ENCODE data around the gene ALG14.

Gene ALG14

GRCh38 chr1:94986783-94987182, 86.0 kb downstream of the ALG14 start:
- no peak for FAIRE-seq
- DNase-seq (ENCODE audit: low spot score) = no peak

GRCh38 chr1:94983171-94983739, 89.5 kb downstream of the ALG14 start:
- no peak for DNase-seq (ENCODE audit: low spot score)
- no peak for FAIRE-seq

GRCh38 chr1:94982398-94982797, 90.4 kb downstream of the ALG14 start:
- DNase-seq (ENCODE audit: low spot score) = no peak
- no peak for FAIRE-seq

- no peak for FAIRE-seq
- no peak for DNase-seq (ENCODE audit: low spot score)
These were observed 91.2 kb downstream of the ALG14 start for GRCh38 chr1:94981575-94981973.

- no peak for FAIRE-seq
- no peak for DNase-seq (ENCODE audit: low spot score)
These were observed 91.9 kb downstream of the ALG14 start for GRCh38 chr1:94980582-94981574.

GRCh38 chr1:94979656-94980581, 92.8 kb downstream of the ALG14 start:
- DNase-seq (ENCODE audit: low spot score) (no peak), FAIRE-seq (no peak)

- DNase-seq (ENCODE audit: low spot score) (no peak), FAIRE-seq (no peak)
These were observed 93.6 kb downstream of the ALG14 start for GRCh38 chr1:94979131-94979530.

GRCh38 chr1:94978401-94978800, 94.3 kb downstream of the ALG14 start:
- no peak for DNase-seq (ENCODE audit: low spot score)
- no peak for FAIRE-seq

- FAIRE-seq (no peak), DNase-seq (ENCODE audit: low spot score) (no peak)
These were observed 95.7 kb downstream of the ALG14 start for GRCh38 chr1:94976971-94977548.

GRCh38 chr1:94974824-94975223, 97.9 kb downstream of the ALG14 start:
- FAIRE-seq (no peak), DNase-seq (ENCODE audit: low spot score) (peak; percentile 58)

- FAIRE-seq (no peak), DNase-seq (ENCODE audit: low spot score) (no peak)
These were observed 98.5 kb downstream of the ALG14 start for GRCh38 chr1:94974241-94974640.

GRCh38 chr1:94973309-94973922, 99.3 kb downstream of the ALG14 start:
- DNase-seq (ENCODE audit: low spot score) (no peak), FAIRE-seq (no peak)

- FAIRE-seq (no peak), DNase-seq (ENCODE audit: low spot score) (peak; percentile 36)
These were observed 101.2 kb downstream of the ALG14 start for GRCh38 chr1:94971491-94971924.

GRCh38 chr1:94970783-94971182, 102.0 kb downstream of the ALG14 start:
- peak; percentile 17 for DNase-seq (ENCODE audit: low spot score)
- no peak for FAIRE-seq

- FAIRE-seq (no peak), DNase-seq (ENCODE audit: low spot score) (no peak)
These were observed 103.6 kb downstream of the ALG14 start for GRCh38 chr1:94969137-94969536.

- DNase-seq (ENCODE audit: low spot score) (no peak), FAIRE-seq (no peak)
These were observed 106.7 kb downstream of the ALG14 start for GRCh38 chr1:94966033-94966432.

- FAIRE-seq (no peak), DNase-seq (ENCODE audit: low spot score) (no peak)
These were observed 108.9 kb downstream of the ALG14 start for GRCh38 chr1:94963864-94964263.

- FAIRE-seq (no peak), DNase-seq (ENCODE audit: low spot score) (no peak)
These were observed 110.1 kb downstream of the ALG14 start for GRCh38 chr1:94962409-94963265.

- no peak for FAIRE-seq
- no peak for DNase-seq (ENCODE audit: low spot score)
These were observed 110.8 kb downstream of the ALG14 start for GRCh38 chr1:94961988-94962387.

GRCh38 chr1:94961582-94961981, 111.2 kb downstream of the ALG14 start:
- FAIRE-seq (no peak), DNase-seq (ENCODE audit: low spot score) (no peak)

Data from urothelium cell line (cell line).